ENCODE results near the gene KIAA1217.

KIAA1217 gene

GRCh38 chr10:24568042-24568441 is 359.1 kb downstream of the KIAA1217 start:
- no peak for DNase-seq

GRCh38 chr10:24569330-24569796 is 360.4 kb downstream of the KIAA1217 start:
- DNase-seq, result no peak

- no peak for DNase-seq
Measured at GRCh38 chr10:24569828-24570657, 361.1 kb downstream of the KIAA1217 start.

GRCh38 chr10:24570658-24571426 is 361.9 kb downstream of the KIAA1217 start:
- no peak for DNase-seq

- DNase-seq, result no peak
Measured at GRCh38 chr10:24571870-24572450, 363.0 kb downstream of the KIAA1217 start.

GRCh38 chr10:24574161-24574560 is 365.2 kb downstream of the KIAA1217 start:
- DNase-seq, result no peak

- DNase-seq, result no peak
Measured at GRCh38 chr10:24574578-24575155, 365.7 kb downstream of the KIAA1217 start.

GRCh38 chr10:24575481-24576002 is 366.6 kb downstream of the KIAA1217 start:
- no peak for DNase-seq

GRCh38 chr10:24579448-24579847 is 370.5 kb downstream of the KIAA1217 start:
- no peak for DNase-seq

- DNase-seq, result no peak
Measured at GRCh38 chr10:24579906-24580305, 371.0 kb downstream of the KIAA1217 start.

- no peak for DNase-seq
Measured at GRCh38 chr10:24589265-24589664, 380.3 kb downstream of the KIAA1217 start.

GRCh38 chr10:24590697-24591457 is 381.9 kb downstream of the KIAA1217 start:
- no peak for DNase-seq

- DNase-seq, result no peak
Measured at GRCh38 chr10:24596217-24596930, 387.4 kb downstream of the KIAA1217 start.

- no peak for DNase-seq
Measured at GRCh38 chr10:24597426-24597825, 388.5 kb downstream of the KIAA1217 start.

Data from activated CD4-positive, alpha-beta T cell treated with anti-CD3 and anti-CD28 coated beads, Interleukin-2, amount 50 U/mL, for 16 hours (primary cell).